Activated gamma-delta T cell (primary cell): ENCODE results near the gene CBFA2T3.

Source experiments
- DNase-seq: peaks from one replicate; lab custom pipeline; 2025; lab: John Stamatoyannopoulos, UW

CBFA2T3 gene

GRCh38 chr16:88938777-88939244, 38.2 kb downstream of the CBFA2T3 start:
- no peak for DNase-seq

- DNase-seq: no peak
Measured at GRCh38 chr16:88938119-88938776, 38.8 kb downstream of the CBFA2T3 start.

DNA sequence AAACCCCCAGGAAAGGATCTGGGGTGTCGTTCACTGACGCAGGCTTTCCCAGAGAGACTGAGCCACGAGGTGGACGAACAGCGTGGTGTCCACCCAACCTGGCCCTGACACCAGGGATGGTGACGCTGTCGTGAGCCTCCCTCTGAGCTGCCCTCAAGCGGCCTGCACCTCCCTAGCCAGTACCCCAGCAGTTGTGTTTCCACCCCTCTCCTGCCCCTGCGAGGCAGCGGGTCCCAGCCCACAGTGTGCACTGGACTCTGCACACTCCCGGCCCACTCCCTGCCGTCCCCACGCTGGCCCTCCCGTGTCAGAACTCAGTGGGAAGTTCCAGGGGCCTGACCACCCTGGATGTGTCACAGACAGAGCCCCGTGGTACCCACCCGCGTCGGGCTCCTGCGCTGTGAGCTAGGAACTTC, 39.8 kb downstream of the CBFA2T3 start:
- DNase-seq: no peak

- no peak for DNase-seq
Measured at GRCh38 chr16:88936556-88937205, 40.3 kb downstream of the CBFA2T3 start.

DNA sequence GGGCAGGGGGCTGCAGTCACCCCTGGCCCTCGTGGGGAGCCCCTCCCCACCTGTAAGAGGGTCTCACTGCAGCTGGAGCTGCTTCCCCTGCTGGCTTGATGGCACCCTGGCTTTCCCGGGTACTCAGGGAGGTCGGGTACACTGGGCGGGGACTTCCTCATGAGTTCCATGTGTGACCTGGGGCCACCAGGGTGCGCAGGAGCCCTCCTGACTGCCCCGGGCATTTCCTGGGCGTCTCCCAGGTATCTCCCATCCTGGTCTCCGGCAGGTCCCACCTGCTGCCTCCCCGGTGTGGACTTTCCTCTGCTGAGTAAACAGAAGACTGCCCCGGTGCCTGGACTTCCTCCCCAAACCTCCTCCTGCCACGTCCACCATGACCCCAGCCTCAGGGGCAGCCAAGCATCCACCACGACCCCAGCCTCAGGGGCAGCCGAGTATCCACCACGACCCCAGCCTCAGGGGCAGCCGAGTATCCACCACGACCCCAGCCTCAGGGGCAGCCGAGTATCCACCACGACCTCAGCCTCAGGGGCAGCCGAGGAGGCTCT, 40.9 kb downstream of the CBFA2T3 start:
- no peak for DNase-seq

- DNase-seq: no peak
Measured at GRCh38 chr16:88934066-88934667, 42.8 kb downstream of the CBFA2T3 start.

DNA sequence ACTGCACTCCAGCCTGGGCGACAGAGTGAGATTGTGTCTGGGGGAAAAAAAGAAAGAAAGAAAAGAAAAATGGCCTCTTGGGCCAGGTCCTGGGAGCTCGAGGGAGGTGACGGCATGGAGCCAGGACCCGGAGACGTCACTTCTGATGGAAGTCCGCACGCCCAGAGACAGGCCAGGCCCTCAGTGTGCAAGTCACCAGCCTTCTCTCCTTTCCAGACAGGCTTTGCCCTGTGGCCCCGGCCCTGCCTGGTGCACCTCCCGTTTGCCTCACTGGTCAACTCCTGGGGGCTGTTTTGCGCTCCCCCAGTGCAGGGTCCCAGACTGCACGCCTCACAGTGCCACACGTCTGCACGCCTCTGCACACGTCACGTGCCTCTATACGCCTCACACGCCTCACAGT, 44.1 kb downstream of the CBFA2T3 start:
- DNase-seq: no peak

- DNase-seq: no peak
Measured at GRCh38 chr16:88931936-88932335, 45.1 kb downstream of the CBFA2T3 start.

DNA sequence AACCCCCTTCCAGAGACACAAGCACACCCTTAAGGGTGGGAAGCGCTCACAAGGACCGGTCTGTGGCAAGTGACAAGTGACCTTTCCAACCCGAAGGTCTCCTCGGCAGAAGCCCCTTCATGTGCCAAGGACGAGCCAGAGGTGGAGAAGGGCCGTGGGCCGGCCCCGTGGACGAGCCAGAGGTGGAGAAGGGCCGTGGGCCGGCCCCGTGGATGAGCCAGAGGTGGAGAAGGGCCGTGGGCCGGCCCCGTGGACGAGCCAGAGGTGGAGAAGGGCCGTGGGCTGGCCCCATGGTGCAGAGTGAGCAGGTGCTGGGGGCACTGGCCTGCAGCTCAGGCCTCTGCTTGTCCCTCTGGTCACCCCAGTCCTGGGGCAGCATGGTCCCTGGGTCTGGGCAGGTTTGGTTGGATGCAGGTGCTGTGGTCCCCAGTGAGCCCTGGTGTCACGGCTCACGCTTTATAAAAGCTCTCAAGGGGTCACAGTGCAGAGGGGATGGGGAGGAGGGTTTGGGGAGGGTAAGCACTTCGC, 45.6 kb downstream of the CBFA2T3 start:
- DNase-seq: no peak

GRCh38 chr16:88930716-88931115, 46.3 kb downstream of the CBFA2T3 start:
- no peak for DNase-seq

DNA sequence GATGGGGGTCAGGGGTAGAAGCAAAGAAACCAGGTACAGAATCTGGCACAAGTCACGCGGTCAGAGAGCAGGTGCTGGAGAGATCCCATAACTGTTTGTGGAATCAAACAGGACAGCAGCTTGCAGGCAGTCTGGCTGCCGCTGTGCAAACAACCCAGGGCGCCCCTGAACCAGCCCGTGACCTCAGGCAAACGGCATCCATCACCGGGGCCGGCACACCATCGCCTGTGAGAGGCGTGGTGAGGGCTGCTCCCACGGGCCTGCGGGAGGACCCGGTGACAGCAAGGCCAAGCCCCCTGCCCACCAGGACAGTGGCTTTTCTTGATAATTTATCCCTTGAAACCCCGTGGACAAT, 47.9 kb downstream of the CBFA2T3 start:
- no peak for DNase-seq

- DNase-seq: no peak
Measured at GRCh38 chr16:88928405-88929090, 48.5 kb downstream of the CBFA2T3 start.

GRCh38 chr16:88927661-88928060, 49.3 kb downstream of the CBFA2T3 start:
- no peak for DNase-seq

GRCh38 chr16:88927010-88927409, 50.0 kb downstream of the CBFA2T3 start:
- DNase-seq: no peak

DNA sequence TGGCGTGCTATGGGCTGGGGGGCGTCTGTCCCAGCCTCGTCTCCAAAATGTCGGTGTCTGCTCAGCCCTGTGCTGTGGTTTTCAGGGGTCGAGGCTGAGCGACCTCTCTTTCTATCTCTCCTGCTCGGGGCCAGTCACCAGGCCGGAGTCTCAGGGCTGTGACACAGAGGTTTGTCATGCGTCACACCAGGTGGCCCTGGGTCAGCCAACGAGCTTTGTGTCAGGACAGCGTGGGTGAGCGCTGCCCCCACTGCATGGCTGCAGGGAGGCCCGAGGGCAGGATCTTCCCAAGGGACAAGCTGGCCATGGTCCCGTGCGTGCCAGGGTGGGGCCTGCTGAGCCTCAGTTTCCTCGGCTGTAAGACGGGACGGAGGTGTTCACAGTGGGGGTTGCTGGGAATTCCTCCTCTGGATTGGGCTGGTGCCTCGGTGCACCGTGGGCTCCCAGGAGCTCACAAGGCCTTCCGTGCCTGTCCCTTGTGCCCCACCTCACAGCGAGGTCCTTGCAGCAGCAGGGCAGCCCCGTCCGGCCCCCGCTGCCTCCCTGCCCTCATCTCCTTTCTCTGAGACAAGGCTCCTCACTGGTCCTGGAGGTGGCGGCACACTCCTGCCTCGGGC, 50.5 kb downstream of the CBFA2T3 start:
- DNase-seq: no peak

GRCh38 chr16:88925540-88925887, 51.5 kb downstream of the CBFA2T3 start:
- DNase-seq: no peak

GRCh38 chr16:88924834-88925539, 52.0 kb downstream of the CBFA2T3 start:
- DNase-seq: no peak

DNA sequence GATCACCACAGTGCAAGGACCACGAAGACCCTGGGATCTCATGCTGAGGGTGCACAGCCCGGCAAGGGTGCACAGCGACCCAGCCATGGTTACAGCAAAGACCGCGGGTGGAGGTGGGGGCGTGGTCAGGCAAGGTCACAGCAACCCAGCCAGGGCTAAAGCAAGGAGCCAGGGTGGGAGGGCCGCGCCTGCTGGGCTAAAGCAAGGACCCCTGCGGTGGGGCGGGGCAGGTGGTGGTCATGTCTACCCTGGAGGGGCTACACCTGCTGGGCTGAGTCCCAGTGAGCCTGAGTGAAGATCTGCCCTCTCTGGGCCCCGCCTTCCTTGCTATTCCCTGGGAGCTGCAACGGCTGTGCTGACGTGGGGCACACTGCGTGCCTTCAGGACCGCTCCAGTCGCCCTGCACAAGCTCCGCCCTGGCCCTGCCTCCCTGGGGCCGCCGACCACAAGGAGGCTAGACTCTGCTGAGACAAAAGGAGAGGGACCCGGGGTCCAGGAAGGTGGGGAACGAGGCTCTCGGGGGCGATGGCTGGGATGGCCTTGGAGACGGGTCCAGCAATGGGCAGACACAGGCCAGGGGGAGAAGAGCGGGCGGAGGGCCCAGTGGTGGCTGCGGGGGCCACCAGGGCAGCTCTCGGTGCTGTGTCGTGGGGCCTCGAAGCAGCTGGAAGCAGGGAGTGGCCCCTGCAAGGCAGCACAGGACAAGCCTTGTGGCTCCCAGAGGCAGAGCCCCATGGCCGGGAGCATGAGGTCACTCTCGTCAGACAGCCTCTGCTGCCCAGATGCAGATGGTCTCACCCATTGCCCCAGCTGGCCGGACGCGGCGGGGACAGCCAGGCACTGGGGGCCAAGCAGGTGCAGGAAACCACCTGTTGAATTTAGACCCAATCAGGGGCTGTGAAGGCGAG, 52.8 kb downstream of the CBFA2T3 start:
- no peak for DNase-seq

DNA sequence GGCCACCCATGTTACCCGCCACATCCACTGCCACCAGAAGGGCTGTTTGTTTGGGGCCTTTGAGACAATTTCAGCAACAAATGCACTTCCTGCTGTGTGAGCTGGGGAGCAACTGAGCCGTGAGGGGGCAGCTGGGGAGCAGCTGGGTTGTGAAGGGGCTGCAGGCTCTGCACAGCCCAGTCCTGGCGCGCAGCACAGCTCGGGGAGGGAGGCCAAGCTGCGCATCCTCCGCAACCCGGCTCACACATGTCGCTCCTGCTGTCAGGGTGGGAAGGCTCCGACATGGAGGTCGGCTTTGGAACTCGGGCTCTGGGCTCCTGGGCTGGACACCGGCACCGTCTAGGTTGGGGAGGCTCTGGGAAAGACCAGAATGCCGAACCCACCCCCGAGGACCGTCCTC, 53.6 kb downstream of the CBFA2T3 start:
- no peak for DNase-seq

DNA sequence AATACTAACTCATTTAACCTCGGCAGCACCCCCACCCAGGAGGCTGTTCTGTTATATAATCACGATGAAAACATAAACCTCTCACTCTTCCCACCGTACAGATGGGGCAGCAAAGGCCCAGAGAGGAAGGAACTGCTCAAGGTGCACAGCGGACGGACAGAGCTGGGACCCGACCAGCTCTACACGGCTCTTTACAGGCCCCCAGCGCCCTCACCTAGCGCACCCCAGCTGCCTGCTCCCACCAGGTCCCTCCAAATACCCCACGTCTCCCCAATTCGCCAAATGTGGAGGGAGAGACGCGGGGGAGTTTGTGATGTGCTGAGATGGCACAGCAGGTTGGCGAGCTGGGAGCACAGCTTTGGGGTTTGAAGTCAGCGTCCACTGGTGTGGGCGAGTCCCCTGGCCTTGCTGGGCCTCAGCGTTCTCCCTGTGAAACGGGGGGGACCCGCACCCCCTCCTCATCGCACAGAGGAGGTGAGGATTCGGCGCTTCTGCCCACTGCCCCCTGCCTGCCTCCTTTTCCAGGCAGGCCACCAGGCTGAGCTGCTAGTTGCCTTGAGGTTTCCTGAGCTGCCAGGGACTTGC, 54.1 kb downstream of the CBFA2T3 start:
- no peak for DNase-seq
